ENCODE data around the gene GLOD4.
"Not testable (repeated sequence)": the region's sequence is repeated elsewhere in the genome, so short reads cannot be mapped to it uniquely, and the experiment has no call there.

Gene GLOD4

DNA sequence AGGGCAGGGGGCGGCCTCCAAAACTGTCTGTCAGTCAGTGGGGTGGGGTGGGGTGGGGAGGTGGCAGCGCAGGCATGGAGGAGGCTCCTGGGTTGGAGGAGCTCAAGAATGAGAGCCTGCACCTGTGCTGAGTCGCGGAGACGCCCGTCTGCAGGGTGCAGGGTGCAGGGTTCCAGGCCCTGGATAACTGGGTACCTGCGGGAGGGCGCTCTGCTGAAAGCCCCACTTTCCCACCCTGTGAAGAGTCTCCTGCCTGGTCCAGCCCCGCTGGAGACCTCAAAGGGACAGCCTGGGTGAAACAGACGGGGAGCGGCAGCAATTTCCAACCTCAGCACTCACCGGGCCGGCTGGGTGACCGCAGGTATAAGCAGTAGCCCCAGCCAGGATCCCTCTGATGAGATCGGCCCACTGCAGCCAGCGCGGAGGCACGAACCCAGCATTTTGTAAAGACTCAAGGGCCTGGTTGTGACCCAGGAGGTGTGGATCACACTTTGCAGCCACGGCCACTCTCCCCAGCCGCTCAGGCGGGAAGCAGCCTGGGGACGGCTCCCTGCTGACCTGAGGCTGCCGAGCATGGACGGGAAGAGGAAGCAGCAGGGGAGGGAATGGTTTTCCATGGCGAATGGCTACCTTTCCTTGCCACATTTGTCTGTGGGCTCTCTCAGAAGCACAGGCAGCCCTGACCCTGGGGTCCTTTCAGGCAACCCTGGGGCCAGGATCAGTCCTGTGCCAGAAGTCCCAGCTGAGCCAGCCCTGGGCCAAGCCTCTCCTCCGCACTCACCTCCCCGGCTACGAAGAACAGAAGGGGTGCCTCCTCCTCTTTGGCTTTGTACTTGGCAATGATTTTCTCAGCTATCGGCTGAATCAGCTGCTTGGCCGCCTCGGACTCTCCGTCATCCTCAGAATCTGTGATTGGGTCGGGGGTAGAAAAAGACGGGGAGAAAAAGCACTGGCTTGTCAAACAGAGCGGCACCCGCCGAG lies 21.1 kb upstream of the GLOD4 start:
- DNase-seq (ENCODE audit: low read depth in 3 of 3) = no peak

DNA sequence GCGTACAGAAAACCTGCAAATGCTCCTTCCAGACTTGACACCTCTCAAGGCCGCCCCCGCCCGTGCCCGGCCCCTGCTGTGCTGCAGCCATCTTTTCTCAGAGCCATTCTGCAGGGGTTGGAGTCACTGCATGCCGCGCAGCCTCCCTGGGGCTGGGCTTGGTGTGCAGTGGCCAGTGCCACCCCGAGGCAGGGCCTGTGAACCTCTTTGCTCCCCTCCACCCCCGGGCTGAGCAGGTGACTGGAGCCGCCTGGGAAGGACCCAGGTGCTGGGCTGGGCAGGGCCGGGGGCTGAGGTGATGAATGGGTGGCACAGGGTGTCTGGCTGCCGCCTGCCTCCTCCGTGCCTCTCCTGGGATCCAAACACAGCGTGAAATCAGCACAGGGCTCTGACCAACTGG lies 20.4 kb upstream of the GLOD4 start:
- DNase-seq (ENCODE audit: low read depth in 3 of 3) = no peak

DNA sequence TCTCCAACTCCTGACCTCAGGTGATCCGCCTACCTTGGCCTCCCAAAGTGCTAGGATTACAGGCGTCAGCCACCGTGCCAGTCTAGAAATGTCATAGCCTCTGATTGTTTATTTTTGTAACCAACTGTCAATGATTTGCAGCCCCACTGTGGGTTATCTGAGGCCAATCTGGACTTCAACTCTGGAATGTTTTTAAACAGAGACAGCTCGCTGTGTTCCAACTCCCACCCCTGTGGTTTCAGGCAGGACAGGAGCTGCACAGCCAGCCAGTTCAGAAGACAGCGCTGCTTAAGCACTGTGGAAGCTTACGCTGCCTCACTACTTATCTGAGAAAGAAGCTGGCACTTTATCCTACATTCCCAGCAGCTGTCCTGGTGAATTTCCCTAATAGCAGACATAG lies 19.6 kb upstream of the GLOD4 start:
- no peak for DNase-seq (ENCODE audit: low read depth in 3 of 3)

DNA sequence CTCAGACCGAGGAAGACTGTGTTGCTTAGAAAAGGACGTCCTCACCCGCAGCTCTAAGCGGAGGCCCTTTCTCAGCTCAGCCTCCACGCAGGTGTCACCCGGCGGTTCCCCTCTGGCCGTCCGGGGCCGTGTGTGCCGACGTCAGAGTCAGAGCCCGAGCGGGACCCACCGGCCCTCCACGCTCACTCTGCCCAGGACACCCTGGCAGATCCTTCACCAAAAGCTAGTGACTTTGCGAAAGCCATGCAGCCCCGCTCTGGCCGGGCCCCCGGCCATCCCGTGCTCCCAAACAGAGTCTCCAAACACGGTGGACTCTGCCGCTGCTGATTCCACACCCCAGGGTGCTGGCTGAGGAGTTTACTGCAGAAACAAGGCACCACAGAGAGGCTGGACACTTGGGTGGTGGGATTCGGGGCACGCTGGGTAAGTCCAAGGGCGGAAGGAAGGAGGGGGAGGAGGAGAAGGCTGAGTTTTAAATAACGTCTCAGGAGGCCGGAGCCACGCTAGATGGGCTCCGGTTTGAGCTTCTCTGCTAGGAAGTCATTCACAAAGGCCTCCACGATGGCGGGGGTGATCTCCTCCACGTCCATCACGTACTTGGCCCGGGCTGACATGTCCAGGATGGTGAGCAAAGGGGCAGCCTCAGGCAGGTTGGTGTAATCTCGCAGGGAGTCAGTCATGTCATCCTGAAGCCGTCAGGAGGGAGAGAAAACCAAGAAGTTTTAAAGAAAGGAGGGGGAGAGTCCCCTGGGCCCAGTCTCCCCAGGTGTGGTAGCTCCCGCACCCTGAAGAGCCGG lies 18.6 kb upstream of the GLOD4 start:
- DNase-seq (ENCODE audit: low read depth in 3 of 3) = no peak

DNA sequence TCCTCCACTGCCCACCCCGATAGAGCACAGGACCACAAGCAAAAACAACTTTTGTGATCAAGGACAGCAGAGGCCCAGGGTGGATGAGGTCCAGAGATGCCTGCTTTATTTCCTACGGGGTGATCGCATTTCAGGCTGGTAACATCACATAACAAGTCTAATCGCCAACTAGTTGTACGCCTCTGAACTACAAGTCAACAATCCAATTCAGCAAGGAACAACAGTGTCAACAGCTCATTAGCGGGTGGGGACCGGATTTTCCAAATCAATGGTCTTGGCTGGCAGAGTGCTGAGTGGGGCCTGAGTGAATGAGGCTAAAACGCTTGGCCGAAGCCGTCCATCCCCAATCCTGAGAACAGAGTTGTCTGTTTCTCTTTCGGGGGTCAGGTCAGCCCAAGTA lies 17.2 kb upstream of the GLOD4 start:
- DNase-seq (ENCODE audit: low read depth in 3 of 3) = no peak

DNA sequence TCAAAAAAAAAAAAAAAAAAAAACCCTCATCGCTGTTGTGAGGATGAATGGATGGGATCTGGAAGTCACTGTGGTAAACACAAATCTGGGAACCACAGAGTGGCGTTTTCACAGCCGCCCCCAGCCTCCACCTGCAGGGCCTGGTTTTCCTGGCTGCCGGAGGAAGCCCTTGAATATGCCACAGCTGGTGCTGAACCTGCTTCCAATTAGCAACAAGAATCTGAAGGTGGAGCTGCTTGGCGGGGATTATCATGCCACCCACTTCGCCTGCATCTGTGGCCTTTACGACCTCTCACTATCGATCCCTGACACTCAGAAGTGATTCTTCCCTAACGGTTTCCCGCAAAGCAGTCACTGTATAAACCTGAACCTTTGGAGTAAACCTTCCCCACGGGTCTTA lies 16.2 kb upstream of the GLOD4 start:
- no peak for DNase-seq (ENCODE audit: low read depth in 3 of 3)

DNA sequence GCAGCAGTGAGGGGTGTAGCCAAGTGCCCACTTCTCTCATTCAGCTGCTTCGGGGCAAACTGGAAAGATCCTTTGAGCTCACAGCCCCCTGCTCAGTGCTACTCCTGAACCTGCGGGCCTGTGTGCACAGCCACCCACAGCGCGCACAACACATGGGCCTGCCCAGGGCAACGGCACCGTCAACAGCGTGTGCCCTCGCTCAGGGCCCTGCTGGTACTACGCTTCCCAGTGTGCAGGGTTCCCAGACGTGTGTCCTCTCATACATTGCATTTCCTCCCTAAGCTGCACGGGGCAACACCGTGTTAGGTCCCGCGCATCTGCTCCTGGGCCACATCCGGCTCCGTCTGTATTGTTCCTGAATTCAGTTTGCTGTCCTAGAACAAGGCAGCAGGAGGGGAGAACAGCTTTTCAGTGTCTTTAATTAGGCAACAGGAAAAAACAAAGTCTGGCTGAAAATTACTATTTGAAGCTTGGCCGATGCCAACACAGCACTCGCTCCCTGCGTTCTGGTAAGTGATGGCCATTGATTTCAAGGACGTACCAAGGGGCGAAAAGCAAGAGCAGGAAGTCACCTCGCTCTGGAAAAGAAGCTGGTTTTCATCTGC lies 15.3 kb upstream of the GLOD4 start:
- DNase-seq (ENCODE audit: low read depth in 3 of 3) = no peak

DNA sequence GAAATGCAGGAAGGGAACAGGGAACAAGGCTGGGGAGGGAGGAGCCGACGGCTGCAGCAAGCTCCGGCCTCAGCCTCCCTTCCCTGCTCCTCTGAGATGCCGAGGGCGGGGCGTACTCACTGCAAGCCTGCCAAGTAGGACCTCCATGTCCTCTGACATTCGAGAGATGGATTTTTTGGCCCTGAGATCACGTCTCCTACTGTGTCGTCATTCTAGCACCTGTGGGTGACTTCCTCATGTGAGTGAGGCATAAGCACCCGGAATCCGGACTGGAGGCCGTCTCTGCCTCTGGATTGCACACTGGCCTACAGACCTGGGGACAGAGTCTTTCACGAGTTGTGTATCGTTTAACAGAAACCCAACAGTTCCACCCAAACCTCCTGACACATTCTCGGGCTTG lies 14.5 kb upstream of the GLOD4 start:
- no peak for DNase-seq (ENCODE audit: low read depth in 3 of 3)

DNA sequence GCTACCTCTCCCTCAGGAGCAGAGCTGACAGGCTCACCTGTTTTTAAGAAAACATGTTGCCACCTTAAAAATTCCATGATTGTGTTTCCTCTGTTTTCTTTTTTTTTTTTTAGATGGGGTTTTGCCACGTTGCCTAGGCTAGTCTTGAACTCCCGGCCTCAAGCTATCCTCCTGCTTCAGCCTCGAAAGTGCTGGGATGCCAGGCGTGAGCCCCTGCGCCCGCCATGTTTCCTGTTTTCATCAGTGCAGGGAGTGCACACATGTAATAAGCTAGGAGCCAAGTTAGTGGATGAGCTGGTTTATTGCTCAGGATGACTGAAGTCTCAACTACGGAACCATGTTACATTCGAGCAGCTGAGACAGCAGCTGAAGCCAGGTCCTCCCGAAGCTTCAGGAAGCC lies 13.6 kb upstream of the GLOD4 start:
- DNase-seq (ENCODE audit: low read depth in 3 of 3) = no peak

DNA sequence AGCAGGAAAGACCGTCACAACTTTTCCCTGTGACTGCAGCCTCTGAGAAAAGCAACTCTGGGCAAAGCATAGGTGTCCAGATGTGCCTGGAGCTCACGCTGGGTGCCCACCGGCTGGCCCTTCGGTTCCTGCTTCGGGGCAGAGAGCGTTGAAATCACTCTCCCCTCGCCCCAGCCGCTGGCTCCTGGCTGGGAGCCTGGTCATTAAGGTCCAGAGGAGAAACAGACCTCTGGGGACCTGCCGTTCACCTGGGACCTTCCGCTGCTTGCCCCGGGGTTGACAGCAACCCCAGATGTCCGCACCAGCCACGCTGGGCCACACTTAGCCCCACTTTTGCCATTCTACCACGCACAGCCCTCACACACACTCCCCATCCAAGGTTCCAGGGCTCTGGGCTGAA lies 13.2 kb upstream of the GLOD4 start:
- DNase-seq (ENCODE audit: low read depth in 3 of 3) = no peak

DNA sequence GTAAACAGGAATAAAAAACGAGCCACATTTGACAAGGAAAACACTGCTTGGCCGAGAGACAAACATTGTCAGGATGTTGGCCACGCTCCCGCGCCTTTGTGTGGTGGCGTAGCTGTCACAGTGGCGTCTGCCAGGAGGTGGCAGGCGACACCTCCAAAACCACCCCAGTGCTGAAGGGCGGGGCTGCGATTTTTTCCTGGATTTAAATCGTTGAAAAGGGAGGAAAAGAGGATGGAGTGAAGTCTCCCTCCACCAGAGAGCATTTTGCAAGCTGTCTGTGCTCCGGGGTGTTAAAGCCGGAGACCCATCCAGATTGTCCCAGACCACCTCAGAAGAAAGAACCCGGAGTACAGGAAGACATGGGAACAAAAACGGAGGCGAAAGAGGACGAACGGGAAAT lies 12.8 kb upstream of the GLOD4 start:
- peak in 2 of 3 donors; percentile 18 to 31 for DNase-seq (ENCODE audit: low read depth in 3 of 3)

DNA sequence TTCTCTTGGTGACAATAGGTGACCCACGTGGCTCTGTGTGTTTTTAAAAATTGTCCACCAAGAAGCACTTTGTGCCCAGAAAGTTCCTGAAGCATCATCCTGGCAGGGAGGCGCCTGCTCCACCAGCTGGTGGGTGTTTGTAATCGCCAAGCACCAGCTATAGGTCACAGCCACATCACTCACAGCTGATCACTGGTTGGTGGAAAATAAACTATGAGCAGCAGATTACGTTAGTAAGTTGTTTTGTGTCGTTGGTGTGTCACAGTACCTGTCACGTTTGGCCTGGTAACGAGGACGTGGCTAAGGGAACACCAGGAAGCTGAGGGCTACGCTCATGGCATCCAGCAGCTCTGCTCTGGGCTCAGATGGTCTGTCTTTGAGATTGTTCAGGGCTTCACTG lies 10.2 kb upstream of the GLOD4 start:
- DNase-seq (ENCODE audit: low read depth in 3 of 3) = no peak

DNA sequence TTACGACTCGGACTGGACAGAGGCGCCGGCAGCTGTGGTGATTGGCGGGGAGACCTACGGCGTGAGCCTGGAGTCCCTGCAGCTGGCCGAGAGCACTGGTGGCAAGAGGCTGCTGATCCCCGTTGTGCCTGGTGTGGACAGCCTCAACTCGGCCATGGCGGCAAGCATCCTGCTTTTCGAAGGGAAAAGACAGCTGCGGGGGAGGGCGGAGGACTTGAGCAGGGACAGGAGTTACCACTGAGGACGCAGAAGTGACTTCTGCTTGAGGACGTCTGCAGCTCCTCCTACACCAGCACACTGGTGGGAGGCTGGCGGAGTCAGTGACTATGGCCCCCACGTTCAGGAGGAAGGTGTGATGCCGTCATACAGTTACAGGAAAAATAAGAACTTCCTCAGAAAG lies 9.7 kb upstream of the GLOD4 start:
- no peak for DNase-seq (ENCODE audit: low read depth in 3 of 3)

DNA sequence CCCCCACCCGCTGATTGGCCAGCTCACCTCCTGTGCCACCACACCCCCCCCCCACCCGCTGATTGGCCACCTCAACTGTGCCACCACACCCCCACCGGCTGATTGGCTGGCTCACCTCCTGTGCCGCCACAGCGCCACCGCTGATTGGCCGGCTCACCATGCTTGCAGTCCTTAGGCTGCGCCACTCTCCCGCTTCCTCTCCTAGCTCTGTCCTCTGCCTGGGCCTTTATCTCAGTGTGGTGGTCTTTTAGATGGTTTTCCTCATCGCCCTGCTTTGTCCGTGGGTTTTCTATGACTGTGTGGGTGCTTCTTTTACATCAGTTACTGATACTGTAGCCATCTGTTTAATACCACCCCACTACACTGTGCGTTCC lies 8.8 kb upstream of the GLOD4 start:
- not testable (repeated sequence) for DNase-seq (ENCODE audit: low read depth in 3 of 3)

DNA sequence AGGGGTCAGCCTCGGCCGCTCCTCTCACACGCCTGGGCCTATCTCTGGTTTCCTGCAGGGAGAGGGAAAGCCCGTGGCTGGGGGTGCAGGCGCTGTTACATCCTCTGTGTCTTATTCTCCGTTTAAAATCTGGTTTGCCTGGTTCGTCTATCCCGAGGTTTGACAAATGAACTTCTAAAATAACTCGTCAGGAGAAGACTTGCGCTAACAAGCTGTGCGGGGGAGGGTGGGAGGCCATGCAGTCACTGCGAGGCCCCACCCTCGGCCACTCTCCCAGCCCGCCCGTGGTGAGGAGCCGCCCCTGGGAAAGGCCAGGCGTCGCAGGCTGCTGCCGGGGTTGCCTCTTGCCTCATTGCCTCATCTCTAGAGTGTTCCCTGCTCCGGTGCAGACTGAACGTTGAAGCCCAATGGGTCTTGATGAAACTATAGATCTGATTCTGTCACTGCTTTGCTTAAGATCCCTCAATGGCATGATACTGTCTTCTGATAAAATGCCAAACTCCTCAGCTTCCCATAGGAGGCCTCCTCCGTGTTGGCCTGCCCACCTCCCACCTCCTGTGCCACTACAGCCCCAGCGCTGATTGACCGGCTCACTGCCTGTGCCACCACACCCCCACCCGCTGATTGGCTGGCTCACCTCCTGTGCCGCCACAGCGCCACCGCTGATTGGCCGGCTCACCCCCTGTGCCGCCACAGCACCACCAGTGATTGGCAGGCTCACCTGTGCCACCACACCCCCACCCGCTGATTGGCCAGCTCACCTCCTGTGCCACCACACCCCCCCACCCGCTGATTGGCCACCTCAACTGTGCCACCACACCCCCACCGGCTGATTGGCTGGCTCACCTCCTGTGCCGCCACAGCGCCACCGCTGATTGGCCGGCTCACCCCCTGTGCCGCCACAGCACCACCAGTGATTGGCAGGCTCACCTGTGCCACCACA lies 8.1 kb upstream of the GLOD4 start:
- DNase-seq (ENCODE audit: low read depth in 3 of 3) = not testable (repeated sequence)

DNA sequence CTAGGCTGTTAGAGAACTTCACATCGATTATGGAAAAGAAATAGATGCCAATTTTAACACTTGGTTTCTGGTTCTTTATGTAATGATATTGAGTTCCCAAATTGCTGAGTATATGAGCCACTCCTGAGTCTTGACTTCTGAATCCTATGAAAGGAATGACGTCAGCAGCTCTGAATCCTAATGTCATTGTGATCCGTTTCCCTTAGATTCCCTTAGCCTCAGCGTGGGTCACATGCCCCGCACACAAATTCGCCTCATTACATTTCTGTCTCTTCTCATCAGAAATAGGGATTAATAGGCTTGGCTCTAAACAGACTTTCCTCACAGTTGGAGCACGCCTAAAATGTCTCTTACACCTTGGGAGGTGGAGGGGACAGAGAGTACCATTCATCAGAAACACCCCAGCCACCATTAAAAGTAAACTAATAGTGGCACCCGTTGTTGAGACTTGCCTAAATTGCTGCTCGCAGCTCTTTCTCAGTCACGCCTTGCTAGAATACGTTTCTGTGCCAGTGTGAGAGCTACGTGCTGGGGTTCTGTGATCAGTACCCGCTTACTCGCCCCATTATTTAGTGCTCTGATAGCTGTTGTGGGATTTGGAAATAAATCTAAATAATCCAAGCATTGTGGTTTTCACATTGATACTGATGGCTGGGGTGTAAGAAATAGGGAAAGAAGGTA lies 7.2 kb upstream of the GLOD4 start:
- no peak for DNase-seq (ENCODE audit: low read depth in 3 of 3)

DNA sequence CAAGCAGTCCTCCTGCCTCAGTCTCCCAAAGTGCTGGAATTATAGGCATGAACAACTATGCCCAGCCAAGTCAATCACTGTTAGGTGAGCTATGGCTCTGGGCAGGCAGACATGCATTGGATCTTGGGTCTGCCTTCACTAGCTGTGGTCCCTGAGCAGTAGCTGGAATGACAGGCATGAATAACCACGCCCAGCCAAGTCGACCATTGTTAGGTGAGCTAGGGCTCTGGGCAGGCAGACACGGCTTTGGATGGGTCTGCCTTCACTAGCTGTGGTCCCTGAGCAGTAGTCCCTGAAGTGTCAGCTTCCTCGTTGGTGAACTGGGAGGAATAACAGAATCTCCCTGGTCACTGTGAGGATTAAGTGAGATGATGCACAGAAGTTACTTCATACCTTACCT lies 6.5 kb upstream of the GLOD4 start:
- no peak for DNase-seq (ENCODE audit: low read depth in 3 of 3)

DNA sequence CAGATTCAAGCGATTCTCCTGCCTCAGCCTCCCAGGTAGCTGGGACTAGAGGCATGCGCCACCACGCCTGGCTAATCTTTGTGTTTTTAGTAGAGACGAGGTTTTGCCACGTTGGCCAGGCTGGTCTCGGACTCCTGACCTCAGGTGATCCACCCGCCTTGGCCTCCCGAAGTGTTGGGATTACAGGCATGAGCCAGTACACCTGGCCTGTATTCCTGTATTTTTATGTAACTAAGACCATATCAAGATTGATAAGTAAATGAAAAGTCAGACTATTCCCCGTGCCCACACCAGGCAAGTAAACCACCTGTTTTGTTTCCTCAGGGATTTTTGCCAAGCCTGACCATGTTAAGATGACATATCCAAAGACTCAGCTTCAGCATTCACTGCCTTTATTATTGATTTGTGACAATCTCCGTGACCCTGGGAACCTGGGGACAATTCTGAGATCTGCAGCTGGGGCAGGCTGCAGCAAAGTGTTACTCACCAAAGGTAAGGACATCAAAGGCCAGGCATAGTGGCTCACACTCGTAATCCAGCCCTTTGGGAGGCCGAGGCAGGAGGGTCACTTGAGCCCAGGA lies 5.7 kb upstream of the GLOD4 start:
- no peak for DNase-seq (ENCODE audit: low read depth in 3 of 3)

DNA sequence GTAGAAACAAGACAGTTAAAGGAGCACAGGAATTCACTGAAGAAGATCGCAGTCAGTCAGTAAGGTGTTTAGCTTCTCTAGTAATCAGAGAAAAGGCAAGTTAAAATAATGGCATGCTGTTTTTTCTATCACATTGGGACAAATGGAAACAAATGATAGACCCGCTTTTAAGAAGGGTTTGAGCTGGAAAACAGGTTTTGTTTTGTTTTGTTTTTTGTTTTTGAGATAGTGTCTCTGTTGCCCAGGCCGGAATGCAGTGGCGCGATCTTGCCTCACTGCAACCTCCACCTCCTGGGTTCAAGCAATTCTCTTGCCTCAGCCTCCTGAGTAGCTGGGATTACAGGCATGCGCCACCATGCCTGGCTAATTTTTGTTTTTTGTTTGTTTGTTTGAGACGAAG lies 3.8 kb upstream of the GLOD4 start:
- not testable (repeated sequence) for DNase-seq (ENCODE audit: low read depth in 3 of 3)

DNA sequence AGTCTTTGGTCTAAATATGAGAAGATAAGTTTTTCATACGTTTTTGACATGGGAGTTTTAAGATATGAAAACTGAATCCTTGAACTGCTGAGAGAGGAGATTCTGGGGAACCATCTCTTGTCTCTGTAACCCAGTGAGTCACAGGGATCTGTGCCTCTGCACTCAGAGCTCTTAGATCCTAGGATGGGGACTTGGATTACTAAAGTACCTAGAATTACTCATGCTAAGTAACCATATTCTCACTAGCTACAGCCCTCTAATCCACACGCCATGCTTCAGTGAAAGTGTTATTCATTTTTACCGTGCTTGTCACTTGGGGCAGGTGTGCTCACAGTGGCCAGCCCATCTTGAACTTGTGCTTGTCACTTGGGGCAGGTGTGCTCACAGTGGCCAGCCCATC lies 2.1 kb upstream of the GLOD4 start:
- DNase-seq (ENCODE audit: low read depth in 3 of 3) = no peak

DNA sequence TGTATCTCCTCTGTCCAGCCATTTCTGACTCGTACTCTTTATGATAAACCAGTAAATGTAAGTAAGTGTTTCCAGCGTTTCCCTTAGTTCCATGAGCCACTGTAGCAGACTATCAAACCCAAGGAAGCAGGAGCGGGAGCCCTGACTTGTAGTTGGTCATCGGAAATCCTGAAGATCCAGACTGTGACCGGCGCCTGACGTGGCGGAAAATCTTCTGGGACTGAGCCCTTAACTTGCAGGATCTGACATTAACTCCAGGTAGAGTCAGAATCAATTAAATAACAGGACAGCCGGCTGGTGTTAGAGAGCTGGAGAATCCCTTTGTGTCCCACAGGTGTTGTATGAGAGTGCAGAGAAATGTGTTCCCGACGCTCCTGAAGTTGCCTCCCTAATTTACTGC lies 4.0 kb downstream of the GLOD4 start:
- no peak for DNase-seq (ENCODE audit: low read depth in 3 of 3)

Data from stimulated activated CD4-positive, alpha-beta T cell treated with anti-CD3 and anti-CD28 coated beads, TNF-alpha, amount 100 ng/mL, for 48 hours (primary cell).